Fibroblast of the conjunctiva (primary cell): ENCODE results near the gene VSIG10L2.

Experiments
- DNase-seq: peaks from one replicate; pipeline ENCODE4 v3.0.0-alpha.2; 2010; ENCODE audit warnings: low read depth

Gene VSIG10L2

GRCh38 chr11:125947419-125948277 is 1.8 kb downstream of the VSIG10L2 start:
- DNase-seq: no peak

GRCh38 chr11:125948278-125949051 is 2.6 kb downstream of the VSIG10L2 start:
- DNase-seq: no peak

GRCh38 chr11:125949271-125950177 is 3.7 kb downstream of the VSIG10L2 start:
- no peak for DNase-seq

GRCh38 chr11:125950178-125950490 is 4.3 kb downstream of the VSIG10L2 start:
- no peak for DNase-seq

GRCh38 chr11:125950696-125951651 is 5.1 kb downstream of the VSIG10L2 start:
- DNase-seq: no peak

GRCh38 chr11:125951731-125952130 is 5.9 kb downstream of the VSIG10L2 start:
- DNase-seq: no peak

GRCh38 chr11:125952559-125952958 is 6.7 kb downstream of the VSIG10L2 start:
- no peak for DNase-seq

GRCh38 chr11:125952973-125953372 is 7.1 kb downstream of the VSIG10L2 start:
- no peak for DNase-seq

GRCh38 chr11:125953401-125953935 is 7.6 kb downstream of the VSIG10L2 start:
- DNase-seq: no peak

- DNase-seq: no peak
Measured at GRCh38 chr11:125954123-125954944, 8.5 kb downstream of the VSIG10L2 start.

- no peak for DNase-seq
Measured at GRCh38 chr11:125954945-125955640, 9.2 kb downstream of the VSIG10L2 start.

- no peak for DNase-seq
Measured at GRCh38 chr11:125955856-125956255, 10.0 kb downstream of the VSIG10L2 start.

- DNase-seq: no peak
Measured at GRCh38 chr11:125956391-125957134, 10.7 kb downstream of the VSIG10L2 start.

- no peak for DNase-seq
Measured at GRCh38 chr11:125957618-125958332, 11.9 kb downstream of the VSIG10L2 start.

- no peak for DNase-seq
Measured at GRCh38 chr11:125958872-125959400, 13.1 kb downstream of the VSIG10L2 start.

- DNase-seq: no peak
Measured at GRCh38 chr11:125959511-125959910, 13.7 kb downstream of the VSIG10L2 start.

GRCh38 chr11:125959931-125960330 is 14.1 kb downstream of the VSIG10L2 start:
- no peak for DNase-seq

GRCh38 chr11:125960771-125961170 is 14.9 kb downstream of the VSIG10L2 start:
- no peak for DNase-seq
